GM23338 (cell line): ENCODE results near the gene FAM241A.

Source experiments
- EZH2 ChIP-seq: fragments of 200-600 bp; sonication (generic); IDR thresholded peaks from one replicate; pipeline ENCODE4 v1.8.0; 2017; ENCODE audit warnings: antibody characterized with exemption, mild to moderate bottlenecking, low read depth; ENCODE audit not compliant: unreplicated experiment
- EZH2phosphoT487 ChIP-seq: fragments of 200-600 bp; sonication (generic); IDR thresholded peaks from one replicate; pipeline ENCODE4 v1.8.1; 2018; ENCODE audit warnings: antibody characterized with exemption; ENCODE audit not compliant: unreplicated experiment
- TF ChIP-seq, protein P1 (sequence below), 2 experiments: fragments of 200-600 bp in 1 of 2; sonication (generic) in 1 of 2; conservative IDR thresholded peaks; 2 replicates each; pipeline versions ENCODE4 v1.5.1 to v1.6.1; 2016 to 2017; ENCODE audit warnings: antibody characterized with exemption in 2 of 2, low read depth in 2 of 2, mild to moderate bottlenecking in 2 of 2, moderate library complexity in 1 of 2

DNA sequence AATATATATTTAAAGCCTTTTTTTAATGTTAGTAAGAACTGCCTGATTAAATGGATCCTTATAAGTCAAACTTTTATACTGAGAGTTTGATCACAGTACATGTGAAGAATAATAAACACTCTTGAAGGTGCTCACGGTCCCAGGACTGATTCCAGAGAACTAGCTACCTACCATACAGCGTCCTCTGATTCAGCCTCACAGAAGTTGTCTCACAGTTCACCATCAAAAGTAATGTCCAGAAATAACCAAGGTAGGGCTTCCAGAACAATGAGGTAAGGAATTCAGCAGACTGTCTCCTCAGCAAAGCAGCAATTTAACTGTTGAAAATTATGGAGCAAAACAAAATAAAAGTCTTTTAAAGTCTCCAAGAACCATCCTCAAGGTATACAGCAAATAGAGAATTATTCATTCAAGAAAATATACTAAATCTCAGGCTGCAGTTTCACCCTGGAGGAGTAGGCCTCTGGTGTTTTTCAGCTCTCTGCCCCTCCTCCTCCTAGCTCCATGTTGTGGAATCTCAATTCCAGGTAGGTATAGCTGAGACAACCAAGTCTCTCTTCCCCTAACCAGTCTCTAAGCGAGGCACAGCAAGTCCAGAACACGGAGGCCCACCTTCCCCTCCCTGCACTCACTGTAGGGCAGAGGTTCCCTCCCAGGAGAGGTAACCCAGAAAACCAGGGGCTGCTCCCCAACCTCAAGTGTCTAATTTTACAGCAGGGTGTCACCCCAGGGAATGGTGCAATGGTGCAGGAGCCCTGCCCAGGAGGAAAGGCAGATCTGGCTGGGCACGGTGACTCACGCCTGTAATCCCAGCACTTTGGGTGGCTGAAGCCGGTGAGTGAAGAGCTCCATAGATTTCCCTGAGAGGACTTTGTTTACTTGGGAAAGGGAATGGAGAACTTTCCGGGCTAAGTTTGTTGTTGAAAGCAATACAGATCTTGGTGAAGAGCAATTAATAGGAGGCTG, 28.6 kb downstream of the FAM241A start:
- TF ChIP-seq, protein P1, sequence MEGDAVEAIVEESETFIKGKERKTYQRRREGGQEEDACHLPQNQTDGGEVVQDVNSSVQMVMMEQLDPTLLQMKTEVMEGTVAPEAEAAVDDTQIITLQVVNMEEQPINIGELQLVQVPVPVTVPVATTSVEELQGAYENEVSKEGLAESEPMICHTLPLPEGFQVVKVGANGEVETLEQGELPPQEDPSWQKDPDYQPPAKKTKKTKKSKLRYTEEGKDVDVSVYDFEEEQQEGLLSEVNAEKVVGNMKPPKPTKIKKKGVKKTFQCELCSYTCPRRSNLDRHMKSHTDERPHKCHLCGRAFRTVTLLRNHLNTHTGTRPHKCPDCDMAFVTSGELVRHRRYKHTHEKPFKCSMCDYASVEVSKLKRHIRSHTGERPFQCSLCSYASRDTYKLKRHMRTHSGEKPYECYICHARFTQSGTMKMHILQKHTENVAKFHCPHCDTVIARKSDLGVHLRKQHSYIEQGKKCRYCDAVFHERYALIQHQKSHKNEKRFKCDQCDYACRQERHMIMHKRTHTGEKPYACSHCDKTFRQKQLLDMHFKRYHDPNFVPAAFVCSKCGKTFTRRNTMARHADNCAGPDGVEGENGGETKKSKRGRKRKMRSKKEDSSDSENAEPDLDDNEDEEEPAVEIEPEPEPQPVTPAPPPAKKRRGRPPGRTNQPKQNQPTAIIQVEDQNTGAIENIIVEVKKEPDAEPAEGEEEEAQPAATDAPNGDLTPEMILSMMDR (conservative IDR thresholded peaks at IDR 0.05; ENCODE audit: low read depth in 2 of 2) = no peak
- TF ChIP-seq EZH2phosphoT487 = no peak
- no peak for TF ChIP-seq EZH2
